ENCODE data around the gene PAK1IP1.

DNA sequence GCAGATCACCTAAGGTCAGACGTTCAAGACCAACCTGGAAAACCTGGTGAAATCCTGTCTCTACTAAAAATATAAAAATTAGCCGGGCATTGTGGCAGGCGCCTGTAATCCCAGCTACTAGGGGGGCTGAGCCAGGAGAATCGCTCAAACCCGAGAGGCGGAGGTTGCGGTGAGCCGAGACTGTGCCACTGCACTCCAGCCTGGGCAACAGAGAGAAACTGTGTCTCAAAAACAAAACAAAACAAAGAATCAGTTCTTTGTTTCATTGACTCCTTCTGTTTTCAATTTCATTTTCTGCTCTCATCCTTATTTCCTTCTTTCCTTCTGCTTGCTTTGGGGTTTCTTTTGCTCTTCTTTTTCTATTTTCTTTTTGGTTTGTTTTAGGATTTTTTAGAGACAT, 19.2 kb downstream of the PAK1IP1 start:
- TF ChIP-seq, protein P1, sequence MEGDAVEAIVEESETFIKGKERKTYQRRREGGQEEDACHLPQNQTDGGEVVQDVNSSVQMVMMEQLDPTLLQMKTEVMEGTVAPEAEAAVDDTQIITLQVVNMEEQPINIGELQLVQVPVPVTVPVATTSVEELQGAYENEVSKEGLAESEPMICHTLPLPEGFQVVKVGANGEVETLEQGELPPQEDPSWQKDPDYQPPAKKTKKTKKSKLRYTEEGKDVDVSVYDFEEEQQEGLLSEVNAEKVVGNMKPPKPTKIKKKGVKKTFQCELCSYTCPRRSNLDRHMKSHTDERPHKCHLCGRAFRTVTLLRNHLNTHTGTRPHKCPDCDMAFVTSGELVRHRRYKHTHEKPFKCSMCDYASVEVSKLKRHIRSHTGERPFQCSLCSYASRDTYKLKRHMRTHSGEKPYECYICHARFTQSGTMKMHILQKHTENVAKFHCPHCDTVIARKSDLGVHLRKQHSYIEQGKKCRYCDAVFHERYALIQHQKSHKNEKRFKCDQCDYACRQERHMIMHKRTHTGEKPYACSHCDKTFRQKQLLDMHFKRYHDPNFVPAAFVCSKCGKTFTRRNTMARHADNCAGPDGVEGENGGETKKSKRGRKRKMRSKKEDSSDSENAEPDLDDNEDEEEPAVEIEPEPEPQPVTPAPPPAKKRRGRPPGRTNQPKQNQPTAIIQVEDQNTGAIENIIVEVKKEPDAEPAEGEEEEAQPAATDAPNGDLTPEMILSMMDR (IDR thresholded peaks at IDR 0.05), result no peak
- no peak for TF ChIP-seq POLR2A (IDR thresholded peaks at IDR 0.05)

Measured in heart left ventricle (tissue), 13 donors.